HL-60/S4 treated with phorbol 12-myristate 13-acetate at 8.2 ng/mL for 4 days and 3 days (cell line): Measurements from ENCODE around the gene SLC30A7.

Experiments
- in situ Hi-C: fragments of 300-500 bp; cut with MboI; formaldehyde crosslinking; loops from 2 replicates; pipeline ENCODE4 v1.15.0; 2022; ENCODE audit warnings: low sequenced_read_pairs

The SLC30A7 gene

GRCh38 chr1:101008229-101008834 lies 112.4 kb downstream of the SLC30A7 start:
- in situ Hi-C loops = no loop called here

- in situ Hi-C loops = no loop called here
Measured at GRCh38 chr1:101013776-101014175, 117.9 kb downstream of the SLC30A7 start.

GRCh38 chr1:101017448-101017847 lies 121.6 kb downstream of the SLC30A7 start:
- in situ Hi-C loops = no loop called here

- in situ Hi-C loops = no loop called here
Measured at GRCh38 chr1:101022294-101022693, 126.4 kb downstream of the SLC30A7 start.

- in situ Hi-C loops = no loop called here
Measured at GRCh38 chr1:101025283-101025656, 129.4 kb downstream of the SLC30A7 start.

- in situ Hi-C loops = no loop called here
Measured at GRCh38 chr1:101025657-101026429, 130.0 kb downstream of the SLC30A7 start, which contains the start of gene DPH5. TSS of gene DPH5 (minus strand) at chr1:101025784. CDS start at chr1:101025443, 341 bp downstream.

- in situ Hi-C loops = no loop called here
Measured at GRCh38 chr1:101026430-101026788, 130.5 kb downstream of the SLC30A7 start.

- in situ Hi-C loops = no loop called here
Measured at GRCh38 chr1:101027194-101027772, 131.4 kb downstream of the SLC30A7 start.

- in situ Hi-C loops = no loop called here
Measured at GRCh38 chr1:101028466-101028865, 132.6 kb downstream of the SLC30A7 start.

GRCh38 chr1:101029184-101029583 lies 133.3 kb downstream of the SLC30A7 start:
- in situ Hi-C loops = no loop called here

- in situ Hi-C loops = no loop called here
Measured at GRCh38 chr1:101030881-101031280, 135.0 kb downstream of the SLC30A7 start.
